ENCODE data around the gene ANXA11. TPM values are rescaled to one million over a fixed set of nuclear protein-coding genes. Genes with fewer than 3 reads are reported as not detected.

Gene ANXA11
- total RNA-seq, 2 experiments from 2014 or later = 93.9 to 164 TPM

- intact Hi-C loops (cut with micrococcal nuclease; ENCODE audit: unreplicated experiment) = no loop called here
- Histone ChIP-seq H3K36me3 (ENCODE audit: insufficient read depth, low read length) (no peaks in the 10 kb centered on the region), H2AFZ (ENCODE audit: low read length) (no peak overlapping the region), H4K20me1 (ENCODE audit: insufficient read depth, low read length) (no peaks in the 10 kb centered on the region), H3K27ac (ENCODE audit: low read depth, low read length, poor library complexity, severe bottlenecking) (no peak overlapping the region), H3K4me3 (ENCODE audit: low read depth, low read length, poor library complexity, severe bottlenecking) (no peak overlapping the region), H3K79me2 (ENCODE audit: insufficient read depth, low read depth, low read length) (no peaks in the 10 kb centered on the region), H3K9me2 (ENCODE audit: insufficient read depth, low read length) (no peaks in the 10 kb centered on the region), H3K4me1 (ENCODE audit: insufficient read depth, low read length, poor library complexity, severe bottlenecking) (no peaks in the 10 kb centered on the region), H3K4me2 (ENCODE audit: low read length) (no peak overlapping the region), H3K9me3 (ENCODE audit: low read length) (0 out of 2 replicates have a peak, but pooled peaks cover 4% of the 10 kb centered on the region)
- no peak for DNase-seq (ENCODE audit: low spot score)
- CTCF ChIA-PET (ENCODE audit: unreplicated experiment) = no interaction called here
- no peak for TF ChIP-seq CTCF (conservative IDR thresholded peaks at IDR 0.05; ENCODE audit: low read length)
- no peak for TF ChIP-seq EZH2phosphoT487 (IDR thresholded peaks at IDR 0.05; ENCODE audit: borderline replicate concordance, low read depth, low read length)
- POLR2A ChIA-PET = interaction anchor here (0.6 kb wide), 2 partner anchors 55 to 606 kb away, joined by 3 to 5 read pairs; no protein-coding TSS in a partner anchor
- no TSS peak for BruUV-seq (replicated peaks)
These were observed 101.0 kb downstream of the ANXA11 start for GRCh38 chr10:80104066-80104926.

Small RNA genes lying within 50 kb of the gene (small RNA-seq; reads per million reads assigned to genes)
- gene RPS12P2 = not detected

Other genes starting within 250 kb of the ANXA11 start
- not detected in 2 replicates for gene TMEM254, start 126.9 kb downstream of the ANXA11 start, total RNA-seq (2014; rRNA removed; shearing (Covaris generic))
- not detected in 2 replicates for gene TMEM254, start 126.9 kb downstream of the ANXA11 start, total RNA-seq (2022)
- not detected in 2 replicates for gene PLAC9, start 72.8 kb downstream of the ANXA11 start, total RNA-seq (2014; rRNA removed; shearing (Covaris generic))
- gene PLAC9, start 72.8 kb downstream of the ANXA11 start, total RNA-seq (2022) = not detected in 2 replicates
- gene MAT1A, start 84.1 kb upstream of the ANXA11 start, total RNA-seq (2014; rRNA removed; shearing (Covaris generic)) = not detected in 2 replicates
- gene MAT1A, start 84.1 kb upstream of the ANXA11 start, total RNA-seq (2022) = not detected in 2 replicates
- not detected in 2 replicates for gene DYDC1, start 151.2 kb upstream of the ANXA11 start, total RNA-seq (2014; rRNA removed; shearing (Covaris generic))
- gene DYDC1, start 151.2 kb upstream of the ANXA11 start, total RNA-seq (2022) = not detected in 2 replicates
- not detected in 2 replicates for gene DYDC2, start 151.2 kb upstream of the ANXA11 start, total RNA-seq (2014; rRNA removed; shearing (Covaris generic))
- gene DYDC2, start 151.2 kb upstream of the ANXA11 start, total RNA-seq (2022) = not detected in 2 replicates
- not detected in 2 replicates for gene PRXL2A, start 203.0 kb upstream of the ANXA11 start, total RNA-seq (2014; rRNA removed; shearing (Covaris generic))
- gene PRXL2A, start 203.0 kb upstream of the ANXA11 start, total RNA-seq (2022) = not detected in 2 replicates
- gene TSPAN14, start 248.8 kb upstream of the ANXA11 start, total RNA-seq (2014; rRNA removed; shearing (Covaris generic)) = 15.5 and 17.0 TPM in 2 replicates
- 33.4 and 33.6 TPM in 2 replicates for gene TSPAN14, start 248.8 kb upstream of the ANXA11 start, total RNA-seq (2022)

Measured in OCI-LY7 (cell line).